Measurements from ENCODE around the gene LDLRAD3.

Gene LDLRAD3

GRCh38 chr11:36030731-36031281 lies 86.9 kb downstream of the LDLRAD3 start:
- no peak for TF ChIP-seq CTCF (conservative IDR thresholded peaks at IDR 0.05; ENCODE audit: low read depth, low read length)
- DNase-seq (ENCODE audit: low read depth), result peak; percentile 64
- H3K4me3 ChIP-seq (ENCODE audit: low read depth, low read length), result no peak overlapping the region

- no peak for TF ChIP-seq CTCF (conservative IDR thresholded peaks at IDR 0.05; ENCODE audit: low read depth, low read length)
- peak; percentile 91 for DNase-seq (ENCODE audit: low read depth)
These were observed 89.4 kb downstream of the LDLRAD3 start for GRCh38 chr11:36033082-36033751.

GRCh38 chr11:36033936-36034335 lies 90.1 kb downstream of the LDLRAD3 start:
- no peak for TF ChIP-seq CTCF (conservative IDR thresholded peaks at IDR 0.05; ENCODE audit: low read depth, low read length)
- H3K4me3 ChIP-seq (ENCODE audit: low read depth, low read length), result no peak overlapping the region
- DNase-seq (ENCODE audit: low read depth), result no peak

More at GRCh38 chr11:36033082-36033751, 89.4 kb downstream of the LDLRAD3 start:
- H3K4me3 ChIP-seq (ENCODE audit: low read depth, low read length), result no peak overlapping the region

- no peak overlapping the region for H3K4me3 ChIP-seq (ENCODE audit: low read depth, low read length)
- DNase-seq (ENCODE audit: low read depth), result peak; percentile 86
- peak; percentile 7 for TF ChIP-seq CTCF (conservative IDR thresholded peaks at IDR 0.05; ENCODE audit: low read depth, low read length)
These were observed 90.9 kb downstream of the LDLRAD3 start for GRCh38 chr11:36034551-36035331.

- DNase-seq (ENCODE audit: low read depth), result no peak
- no peak for TF ChIP-seq CTCF (conservative IDR thresholded peaks at IDR 0.05; ENCODE audit: low read depth, low read length)
- no peak overlapping the region for H3K4me3 ChIP-seq (ENCODE audit: low read depth, low read length)
These were observed 91.6 kb downstream of the LDLRAD3 start for GRCh38 chr11:36035454-36035853.

- DNase-seq (ENCODE audit: low read depth), result no peak
- no peak overlapping the region for H3K4me3 ChIP-seq (ENCODE audit: low read depth, low read length)
- TF ChIP-seq CTCF (conservative IDR thresholded peaks at IDR 0.05; ENCODE audit: low read depth, low read length), result no peak
These were observed 92.1 kb downstream of the LDLRAD3 start for GRCh38 chr11:36035999-36036398.

Measured in choroid plexus epithelial cell (primary cell).